Activated naive CD4-positive, alpha-beta T cell treated with anti-CD3 and anti-CD28 coated beads, Interleukin-2, amount 50 U/mL, for 16 hours (primary cell): ENCODE data around the gene NEUROG1.

ENCODE experiments used
- DNase-seq: peaks from one replicate; pipeline ENCODE4 v3.0.0-alpha.2; 2020

Gene NEUROG1

GRCh38 chr5:135491552-135492318 is 44.0 kb downstream of the NEUROG1 start:
- no peak for DNase-seq

- no peak for DNase-seq
Observed at GRCh38 chr5:135491038-135491551, 44.7 kb downstream of the NEUROG1 start.

GRCh38 chr5:135490245-135491037 is 45.3 kb downstream of the NEUROG1 start:
- no peak for DNase-seq

GRCh38 chr5:135489466-135490244 is 46.1 kb downstream of the NEUROG1 start:
- DNase-seq = no peak

GRCh38 chr5:135488727-135489465 is 46.9 kb downstream of the NEUROG1 start:
- no peak for DNase-seq

- no peak for DNase-seq
Observed at GRCh38 chr5:135487839-135488514, 47.8 kb downstream of the NEUROG1 start.

- no peak for DNase-seq
Observed at GRCh38 chr5:135487037-135487395, 48.7 kb downstream of the NEUROG1 start.

- no peak for DNase-seq
Observed at GRCh38 chr5:135486131-135487036, 49.4 kb downstream of the NEUROG1 start.

- no peak for DNase-seq
Observed at GRCh38 chr5:135484674-135485086, 51.1 kb downstream of the NEUROG1 start.
